Neural progenitor cell (in vitro differentiated cells): ENCODE measurements around the gene NDUFA6.

Experiments used
- CTCF ChIP-seq: fragments of 200-600 bp; sonication (generic); IDR thresholded peaks from 2 replicates; pipeline ENCODE4 v1.5.1; 2017; ENCODE audit warnings: antibody characterized with exemption, mild to moderate bottlenecking
- EZH2 ChIP-seq: fragments of 200-600 bp; sonication (generic); IDR thresholded peaks from 2 replicates; pipeline ENCODE4 v1.6.1; 2017; ENCODE audit warnings: antibody characterized with exemption, mild to moderate bottlenecking, moderate library complexity

GRCh38 chr22:42070517-42071422 lies 19.8 kb downstream of the NDUFA6 start, which contains the start of gene NAGA:
- TF ChIP-seq CTCF (no peak), EZH2 (no peak)
